Endothelial cell of umbilical vein (primary cell): ENCODE data around the gene C1orf210. TPM values are rescaled to one million over a fixed set of nuclear protein-coding genes. Genes with fewer than 3 reads are reported as not detected.

Experiments used
- BruUV-seq: library from RNA; stranded (reverse); fragments of 400-500 nt; replicated peaks from 2 replicates; lab custom pipeline; 2021; lab: Mats Ljungman, UMichigan
- CTCF ChIA-PET: fragments of 300-600, 350-600 bp; sonication (Branson Sonifier 250); formaldehyde crosslinking; loops from one replicate; lab custom pipeline; 2021; ENCODE audit warnings: antibody characterized with exemption, inconsistent platforms; lab: Charles Lee
- POLR2A ChIA-PET: fragments of 300-600, 350-600 bp; sonication (Branson Sonifier 250); formaldehyde crosslinking; loops from one replicate; lab custom pipeline; 2021; ENCODE audit warnings: antibody characterized with exemption, inconsistent platforms; lab: Charles Lee
- DNase-seq: peaks from one replicate; pipeline ENCODE4 v3.0.0-alpha.2; 2011; ENCODE audit warnings: low read depth, low spot score
- FAIRE-seq: peaks from 2 replicates; lab custom pipeline; 2011; peaks lifted over from hg19 to GRCh38; lab: Jason Lieb, UNC
- H2AFZ ChIP-seq: 2 replicates; pipeline ENCODE4 v1.6.0; 2012; ENCODE audit warnings: low read depth, low read length, control low read depth, inconsistent platforms
- H3K27ac ChIP-seq: 2 replicates; pipeline ENCODE4 v1.5.1; 2011; ENCODE audit warnings: low read depth, mild to moderate bottlenecking, control low read depth, low read length, moderate library complexity; ENCODE audit not compliant: insufficient read depth
- H3K27me3 ChIP-seq, 2 experiments: 2 replicates each; pipeline versions ENCODE4 v1.6.0 to v1.6.1; 2011; ENCODE audit warnings: low read length in 2 of 2, mixed read lengths in 1 of 2; ENCODE audit not compliant: control insufficient read depth in 2 of 2, insufficient read depth in 2 of 2
- H3K36me3 ChIP-seq, 2 experiments: 2 replicates in 1 of 2; 3 replicates in 1 of 2; pipeline ENCODE4 v1.5.1; 2011; ENCODE audit warnings: low read length in 2 of 2, mild to moderate bottlenecking in 1 of 2, moderate library complexity in 1 of 2; ENCODE audit not compliant: control insufficient read depth in 2 of 2, insufficient read depth in 2 of 2; ENCODE audit errors: extremely low read depth in 1 of 2
- H3K4me1 ChIP-seq: 3 replicates; pipeline ENCODE4 v1.5.1; 2011; ENCODE audit warnings: mild to moderate bottlenecking, low read length; ENCODE audit not compliant: control insufficient read depth, insufficient read depth; ENCODE audit errors: extremely low read depth
- H3K4me2 ChIP-seq: 2 replicates; pipeline ENCODE4 v1.6.1; 2011; ENCODE audit warnings: low read length, control low read depth, mixed read lengths; ENCODE audit not compliant: insufficient read depth
- H3K4me3 ChIP-seq, 3 experiments: fragments of 200-600 bp in 1 of 3; sonication (generic), shearing (Covaris generic) in 1 of 3; replicated peaks in 1 of 3; 2 replicates each; pipeline ENCODE4 v1.5.1; 2011 to 2016; ENCODE audit warnings: control low read depth in 3 of 3, low read length in 3 of 3, mild to moderate bottlenecking in 2 of 3, inconsistent platforms in 1 of 3, low read depth in 1 of 3, moderate library complexity in 1 of 3; ENCODE audit not compliant: insufficient read depth in 1 of 3
- H3K79me2 ChIP-seq: 2 replicates; pipeline ENCODE4 v1.6.0; 2012; ENCODE audit warnings: low read length, inconsistent platforms; ENCODE audit not compliant: control insufficient read depth, insufficient read depth
- H3K9ac ChIP-seq: replicated peaks from 2 replicates; pipeline ENCODE3; 2011; ENCODE audit warnings: low read length, control low read depth; ENCODE audit not compliant: insufficient read depth; ENCODE audit errors: extremely low read depth
- H3K9me1 ChIP-seq: replicated peaks from 3 replicates; pipeline ENCODE4 v1.6.0; 2011; ENCODE audit warnings: mild to moderate bottlenecking, low read length; ENCODE audit not compliant: control insufficient read depth, insufficient read depth; ENCODE audit errors: extremely low read depth
- H3K9me3 ChIP-seq: replicated peaks from 2 replicates; pipeline ENCODE4 v1.5.1; 2012; ENCODE audit warnings: low read length, inconsistent platforms; ENCODE audit not compliant: control insufficient read depth, insufficient read depth
- H4K20me1 ChIP-seq: replicated peaks from 2 replicates; pipeline ENCODE3; 2011; ENCODE audit warnings: mild to moderate bottlenecking, low read length; ENCODE audit not compliant: control insufficient read depth, insufficient read depth; ENCODE audit errors: extremely low read depth
- EZH2 ChIP-seq: IDR thresholded peaks from 2 replicates; pipeline ENCODE4 v1.6.1; 2012; ENCODE audit warnings: borderline replicate concordance, low read depth, mild to moderate bottlenecking, moderate library complexity, low read length, inconsistent platforms; ENCODE audit not compliant: severe bottlenecking
- FOS ChIP-seq: IDR thresholded peaks from 2 replicates; pipeline ENCODE4 v1.6.1; 2011; ENCODE audit warnings: mild to moderate bottlenecking, low read length, moderate library complexity, borderline replicate concordance; ENCODE audit not compliant: insufficient read depth
- GATA2 ChIP-seq: IDR thresholded peaks from 2 replicates; pipeline ENCODE4 v1.7.0; 2011; ENCODE audit warnings: low read depth, mild to moderate bottlenecking, moderate library complexity, mixed read lengths, low read length; ENCODE audit not compliant: insufficient read length, insufficient read depth
- JUN ChIP-seq: IDR thresholded peaks from 2 replicates; pipeline ENCODE4 v1.6.1; 2011; ENCODE audit warnings: borderline replicate concordance, low read depth; ENCODE audit not compliant: insufficient read length, insufficient read depth
- MAX ChIP-seq: IDR thresholded peaks from 2 replicates; pipeline ENCODE4 v1.6.1; 2011; ENCODE audit not compliant: insufficient read depth, insufficient read length
- MYC ChIP-seq: IDR thresholded peaks from one replicate; pipeline ENCODE4 v1.6.1; 2011; ENCODE audit warnings: mild to moderate bottlenecking, low read depth, low read length
- POLR2A ChIP-seq: IDR thresholded peaks from 2 replicates; pipeline ENCODE4 v1.6.1; 2012; ENCODE audit warnings: low read depth, mild to moderate bottlenecking, control low read depth, low read length
- POLR2AphosphoS5 ChIP-seq: IDR thresholded peaks from 2 replicates; pipeline ENCODE4 v1.6.1; 2012; ENCODE audit warnings: low read depth, mild to moderate bottlenecking, control low read depth, low read length, moderate library complexity; ENCODE audit not compliant: insufficient read depth
- dilution Hi-C: fragments of 300-500 bp; cut with MboI; formaldehyde crosslinking; loops from one replicate; pipeline ENCODE4 v1.15.0; 2019; ENCODE audit warnings: low sequenced_read_pairs; ENCODE audit not compliant: extremely low pct_ligation_motif_present
- intact Hi-C: fragments of 100-400 bp; cut with micrococcal nuclease; formaldehyde crosslinking; loops from one replicate; pipeline ENCODE4 v1.10.0; 2022
- polyA plus RNA-seq, 4 experiments: library from polyadenylated mRNA; depleted of rRNA in 3 of 4; stranded (reverse) in 3 of 4; unstranded in 1 of 4; fragments of >200 nt; gene quantifications; 2 replicates each; pipeline versions ENCODE4 v1.2.1 to v1.2.3, GENCODE V29; 2011 to 2012; ENCODE audit warnings: missing spikeins in 1 of 4
- total RNA-seq: library from RNA; stranded (reverse); gene quantifications from 2 replicates; pipeline ENCODE4 v1.2.3, GENCODE V29; 2021

Gene C1orf210
- total and polyA plus RNA-seq, 2 donors (not counting 3 experiments of a cell fraction or from before 2014, with no cell fraction given) = not detected

GRCh38 chr1:43311521-43311920 lies 26.1 kb upstream of the C1orf210 start:
- Histone ChIP-seq H3K4me2 (no peak overlapping the region), H3K9me3 (no peaks in the 10 kb centered on the region), H4K20me1 (no peaks in the 10 kb centered on the region), H3K4me3 (no peak overlapping the region), H2AFZ (no peak overlapping the region), H3K27me3 (no peaks in the 10 kb centered on the region), H3K9me1 (no peaks in the 10 kb centered on the region), H3K9ac (no peak overlapping the region), H3K36me3 (peaks cover 58 to 91% of the 10 kb centered on the region in 2 experiments), H3K4me1 (no peaks in the 10 kb centered on the region), H3K79me2 (peaks cover 20% of the 10 kb centered on the region), H3K27ac (no peak overlapping the region)
- TF ChIP-seq FOS (no peak), POLR2AphosphoS5 (no peak), GATA2 (no peak), MAX (no peak), MYC (no peak), EZH2 (no peak), POLR2A (no peak), JUN (no peak)
- no TSS peak for BruUV-seq
- dilution Hi-C loops (no loop called here), intact Hi-C loops (no loop called here)
- DNase-seq (no peak), FAIRE-seq (no peak)
- CTCF ChIA-PET = interaction anchor here (0.9 to 2.8 kb wide), 2 partner anchors 73 to 80 kb away, joined by 3 to 9 read pairs; no protein-coding TSS in a partner anchor
- POLR2A ChIA-PET = no interaction called here
